OCI-LY1 (cell line): ENCODE data around the gene TIMM22.

ENCODE experiments used
- EZH2 ChIP-seq: fragments of 200-600 bp; sonication (generic), shearing (Covaris generic); IDR thresholded peaks from 2 replicates; pipeline ENCODE4 v1.8.0; 2017; ENCODE audit warnings: borderline replicate concordance, mixed run types, mild to moderate bottlenecking, antibody characterized with exemption, low read length, moderate library complexity, mixed read lengths
- TF ChIP-seq, protein P1 (sequence below): fragments of 200-600 bp; sonication (generic), shearing (Covaris generic); IDR thresholded peaks from 2 replicates; pipeline ENCODE4 v1.5.1; 2017; ENCODE audit warnings: mild to moderate bottlenecking, antibody characterized with exemption, low read length, moderate library complexity, mixed read lengths

DNA sequence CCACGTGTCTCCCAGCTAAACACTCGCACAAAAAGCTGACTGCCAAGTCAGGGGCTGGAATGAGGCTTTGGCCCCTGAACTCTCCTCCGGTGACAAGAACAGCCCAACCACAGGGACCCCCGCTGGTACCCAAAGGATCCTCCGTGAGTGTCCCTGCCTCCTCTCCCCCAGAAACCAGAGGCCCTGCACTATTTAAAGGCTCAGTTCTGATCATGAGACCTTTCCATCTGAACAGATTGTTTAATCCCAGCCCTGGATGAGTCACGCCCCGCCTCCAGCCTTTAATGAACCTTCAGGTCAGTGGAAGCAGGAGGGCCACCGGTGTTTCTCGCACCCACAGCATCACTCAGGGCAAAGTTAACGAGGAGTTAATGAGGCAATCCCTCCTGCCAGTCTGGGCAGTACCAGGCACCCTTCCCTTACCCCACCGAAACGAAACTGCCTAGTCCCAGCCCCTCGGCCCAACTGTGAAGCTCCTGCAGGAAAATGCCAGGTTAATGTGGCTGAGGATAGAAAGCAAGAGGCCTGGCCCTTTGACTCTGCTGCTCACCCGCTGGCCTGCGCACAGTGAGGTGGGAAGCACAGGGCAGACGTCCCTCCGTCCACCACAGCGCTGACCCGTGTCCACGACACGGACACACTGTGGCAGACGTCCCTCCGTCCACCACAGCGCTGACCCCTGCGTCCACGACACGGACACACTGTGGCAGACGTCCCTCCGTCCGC is 32.4 kb downstream of the TIMM22 start:
- TF ChIP-seq, protein P1, sequence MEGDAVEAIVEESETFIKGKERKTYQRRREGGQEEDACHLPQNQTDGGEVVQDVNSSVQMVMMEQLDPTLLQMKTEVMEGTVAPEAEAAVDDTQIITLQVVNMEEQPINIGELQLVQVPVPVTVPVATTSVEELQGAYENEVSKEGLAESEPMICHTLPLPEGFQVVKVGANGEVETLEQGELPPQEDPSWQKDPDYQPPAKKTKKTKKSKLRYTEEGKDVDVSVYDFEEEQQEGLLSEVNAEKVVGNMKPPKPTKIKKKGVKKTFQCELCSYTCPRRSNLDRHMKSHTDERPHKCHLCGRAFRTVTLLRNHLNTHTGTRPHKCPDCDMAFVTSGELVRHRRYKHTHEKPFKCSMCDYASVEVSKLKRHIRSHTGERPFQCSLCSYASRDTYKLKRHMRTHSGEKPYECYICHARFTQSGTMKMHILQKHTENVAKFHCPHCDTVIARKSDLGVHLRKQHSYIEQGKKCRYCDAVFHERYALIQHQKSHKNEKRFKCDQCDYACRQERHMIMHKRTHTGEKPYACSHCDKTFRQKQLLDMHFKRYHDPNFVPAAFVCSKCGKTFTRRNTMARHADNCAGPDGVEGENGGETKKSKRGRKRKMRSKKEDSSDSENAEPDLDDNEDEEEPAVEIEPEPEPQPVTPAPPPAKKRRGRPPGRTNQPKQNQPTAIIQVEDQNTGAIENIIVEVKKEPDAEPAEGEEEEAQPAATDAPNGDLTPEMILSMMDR = no peak
- no peak for TF ChIP-seq EZH2
